Vagina (tissue), 2 donors: ENCODE measurements around the gene CGRRF1. TPM values are rescaled to one million over a fixed set of nuclear protein-coding genes. Genes with fewer than 3 reads are reported as not detected.

Source experiments
- DNase-seq, 2 donors: peaks; one replicate each; pipeline ENCODE4 v3.0.0-alpha.2; 2017; ENCODE audit errors: extremely low spot score in 2 of 2
- H3K27ac ChIP-seq: fragments of 200-600 bp; sonication (generic); one replicate; pipeline ENCODE4 v1.5.1; 2019
- H3K27me3 ChIP-seq: fragments of 200-600 bp; sonication (generic); one replicate; pipeline ENCODE4 v1.5.1; 2019
- H3K36me3 ChIP-seq, 2 donors: fragments of 200-600 bp; sonication (generic); one replicate each; pipeline ENCODE4 v1.5.1; 2017 to 2019
- H3K4me1 ChIP-seq: fragments of 200-600 bp; sonication (generic); one replicate; pipeline ENCODE4 v1.5.1; 2019
- H3K4me3 ChIP-seq, 2 donors: fragments of 200-600 bp; sonication (generic); 1 replicate in 1 of 2; 2 replicates in 1 of 2; pipeline ENCODE4 v1.5.1; 2016 to 2019
- H3K9me3 ChIP-seq: fragments of 200-600 bp; sonication (generic); one replicate; pipeline ENCODE4 v1.5.1; 2019
- CTCF ChIP-seq, 3 experiments: fragments of 450-650 bp in 2 of 3; fragments of 200-600 bp in 1 of 3; sonication (generic) in 1 of 3; IDR thresholded peaks; one replicate each; pipeline ENCODE4 v1.5.1; 2017 to 2019; ENCODE audit warnings: antibody characterized with exemption in 3 of 3, mild to moderate bottlenecking in 2 of 3, moderate library complexity in 2 of 3
- POLR2A ChIP-seq, 2 donors: fragments of 450-650 bp; IDR thresholded peaks; one replicate each; pipeline ENCODE4 v1.6.1; 2017; ENCODE audit warnings: antibody characterized with exemption in 2 of 2, mild to moderate bottlenecking in 2 of 2, moderate library complexity in 2 of 2
- POLR2AphosphoS5 ChIP-seq, 2 donors: sonication (generic); formaldehyde crosslinking; IDR thresholded peaks; one replicate each; pipeline ENCODE4 v1.9.0; 2017; ENCODE audit warnings: antibody characterized with exemption in 2 of 2, mild to moderate bottlenecking in 2 of 2, low read depth in 1 of 2; ENCODE audit not compliant: insufficient read depth in 1 of 2
- intact Hi-C: fragments of 100-400 bp; cut with DNase I; formaldehyde crosslinking; loops from one replicate; pipeline ENCODE4 v1.15.1; 2023
- total RNA-seq: library from RNA; depleted of rRNA; stranded (reverse); fragments of >200 nt; gene quantifications from one replicate; pipeline ENCODE4 v1.2.3, GENCODE V29; 2016

The CGRRF1 gene
- total RNA-seq, 1 donor from 2014 or later, result 9.6 TPM

- Histone ChIP-seq H3K27ac (no peak overlapping the region), H3K36me3 (no peaks in the 10 kb centered on the region), H3K4me1 (no peaks in the 10 kb centered on the region), H3K27me3 (no peaks in the 10 kb centered on the region), H3K9me3 (no peaks in the 10 kb centered on the region), H3K4me3 (no peak overlapping the region)
- no peak for DNase-seq
- TF ChIP-seq POLR2A (IDR thresholded peaks at IDR 0.05), result no peak
- no peak for TF ChIP-seq CTCF (IDR thresholded peaks at IDR 0.05)
- no peak for TF ChIP-seq POLR2AphosphoS5 (IDR thresholded peaks at IDR 0.05; ENCODE audit: insufficient read depth in 1 of 2, low read depth in 1 of 2)
- intact Hi-C loops, result no loop called here
Measured at GRCh38 chr14:54549862-54550261, 40.2 kb downstream of the CGRRF1 start.

- no peaks in the 10 kb centered on the region for H3K36me3 ChIP-seq
- no peak overlapping the region for H3K4me3 ChIP-seq
- no peak for DNase-seq
- TF ChIP-seq CTCF (IDR thresholded peaks at IDR 0.05) (no peak), POLR2A (IDR thresholded peaks at IDR 0.05) (no peak), POLR2AphosphoS5 (IDR thresholded peaks at IDR 0.05; ENCODE audit: insufficient read depth in 1 of 2, low read depth in 1 of 2) (no peak)
- no peaks in the 10 kb centered on the region for H3K4me1 ChIP-seq
- H3K27ac ChIP-seq, result no peak overlapping the region
- H3K27me3 ChIP-seq, result no peaks in the 10 kb centered on the region
- intact Hi-C loops, result no loop called here
- H3K9me3 ChIP-seq, result no peaks in the 10 kb centered on the region
Measured at GRCh38 chr14:54550514-54550913, 40.8 kb downstream of the CGRRF1 start.

GRCh38 chr14:54554401-54554800 lies 44.7 kb downstream of the CGRRF1 start:
- H3K4me1 ChIP-seq, result no peaks in the 10 kb centered on the region
- no peak overlapping the region for H3K4me3 ChIP-seq
- no peaks in the 10 kb centered on the region for H3K36me3 ChIP-seq
- H3K27me3 ChIP-seq, result no peaks in the 10 kb centered on the region
- DNase-seq, result no peak
- no peak overlapping the region for H3K27ac ChIP-seq
- TF ChIP-seq POLR2AphosphoS5 (IDR thresholded peaks at IDR 0.05; ENCODE audit: insufficient read depth in 1 of 2, low read depth in 1 of 2), result no peak
- TF ChIP-seq POLR2A (IDR thresholded peaks at IDR 0.05), result no peak
- no peak for TF ChIP-seq CTCF (IDR thresholded peaks at IDR 0.05)
- H3K9me3 ChIP-seq, result no peaks in the 10 kb centered on the region
- intact Hi-C loops, result no loop called here

GRCh38 chr14:54555651-54556050 lies 45.9 kb downstream of the CGRRF1 start:
- no peaks in the 10 kb centered on the region for H3K9me3 ChIP-seq
- no peaks in the 10 kb centered on the region for H3K36me3 ChIP-seq
- H3K4me1 ChIP-seq, result no peaks in the 10 kb centered on the region
- DNase-seq, result no peak
- TF ChIP-seq CTCF (IDR thresholded peaks at IDR 0.05) (no peak), POLR2AphosphoS5 (IDR thresholded peaks at IDR 0.05; ENCODE audit: insufficient read depth in 1 of 2, low read depth in 1 of 2) (no peak), POLR2A (IDR thresholded peaks at IDR 0.05) (no peak)
- intact Hi-C loops, result no loop called here
- H3K27me3 ChIP-seq, result no peaks in the 10 kb centered on the region
- H3K4me3 ChIP-seq, result no peak overlapping the region
- no peak overlapping the region for H3K27ac ChIP-seq

- Histone ChIP-seq H3K4me3 (no peak overlapping the region), H3K36me3 (no peaks in the 10 kb centered on the region), H3K4me1 (no peaks in the 10 kb centered on the region), H3K27me3 (no peaks in the 10 kb centered on the region), H3K9me3 (no peaks in the 10 kb centered on the region), H3K27ac (no peak overlapping the region)
- TF ChIP-seq POLR2AphosphoS5 (IDR thresholded peaks at IDR 0.05; ENCODE audit: insufficient read depth in 1 of 2, low read depth in 1 of 2) (no peak), POLR2A (IDR thresholded peaks at IDR 0.05) (no peak), CTCF (IDR thresholded peaks at IDR 0.05) (no peak)
- no peak for DNase-seq
- intact Hi-C loops, result no loop called here
Measured at GRCh38 chr14:54556535-54556934, 46.8 kb downstream of the CGRRF1 start.
